ENCODE measurements around the gene LEAP2. TPM values are rescaled to one million over a fixed set of nuclear protein-coding genes. Genes with fewer than 3 reads are reported as not detected.

LEAP2 gene
- total RNA-seq, 1 donor from 2014 or later = 3.6 TPM

DNA sequence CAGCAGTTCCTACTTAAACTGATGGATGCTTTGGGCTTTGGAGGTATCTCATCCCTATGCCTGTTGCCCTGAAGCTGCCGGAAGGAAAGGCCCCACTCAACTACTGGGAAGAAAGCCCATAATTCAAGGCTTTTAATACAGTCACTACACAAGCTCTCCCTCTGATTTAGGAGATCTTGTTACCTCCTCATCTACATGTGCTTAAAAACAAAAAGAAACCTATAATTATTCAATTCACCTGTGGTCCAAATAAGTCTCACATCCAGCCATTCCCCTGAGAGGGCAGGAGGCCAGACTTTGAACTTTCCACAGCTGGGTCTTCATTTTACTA lies 715 bp upstream of the LEAP2 start:
- no peaks in the 10 kb centered on the region for H3K27me3 Mint-ChIP-seq (ENCODE audit: insufficient read depth, low read depth)
- no peaks in the 10 kb centered on the region for H3K9me3 Mint-ChIP-seq
- Histone ChIP-seq H3F3A (ENCODE audit: low read depth) (peaks cover 33% of the 10 kb centered on the region), H3K9ac (no peak overlapping the region), H3K4me1 (no peaks in the 10 kb centered on the region), H2AFZ (replicated peaks) (no peak overlapping the region), H3K36me3 (no peaks in the 10 kb centered on the region), H3K79me2 (ENCODE audit: low read depth) (peaks cover 5% of the 10 kb centered on the region), H4K20me1 (ENCODE audit: low read depth) (peaks cover 4% of the 10 kb centered on the region), H3K4me3 (no peak overlapping the region), H3K4me2 (no peak overlapping the region), H3K27ac (no peak overlapping the region), H3K9me3 (ENCODE audit: low read depth) (no peaks in the 10 kb centered on the region), H3K27me3 (no peaks in the 10 kb centered on the region)
- no peak for DNase-seq (ENCODE audit: low spot score)
- no peak overlapping the region for H3K27ac Mint-ChIP-seq
- no peak for TF ChIP-seq EZH2phosphoT487 (IDR thresholded peaks at IDR 0.05)
- no peak for TF ChIP-seq EZH2 (IDR thresholded peaks at IDR 0.05)
- TF ChIP-seq, protein P1, sequence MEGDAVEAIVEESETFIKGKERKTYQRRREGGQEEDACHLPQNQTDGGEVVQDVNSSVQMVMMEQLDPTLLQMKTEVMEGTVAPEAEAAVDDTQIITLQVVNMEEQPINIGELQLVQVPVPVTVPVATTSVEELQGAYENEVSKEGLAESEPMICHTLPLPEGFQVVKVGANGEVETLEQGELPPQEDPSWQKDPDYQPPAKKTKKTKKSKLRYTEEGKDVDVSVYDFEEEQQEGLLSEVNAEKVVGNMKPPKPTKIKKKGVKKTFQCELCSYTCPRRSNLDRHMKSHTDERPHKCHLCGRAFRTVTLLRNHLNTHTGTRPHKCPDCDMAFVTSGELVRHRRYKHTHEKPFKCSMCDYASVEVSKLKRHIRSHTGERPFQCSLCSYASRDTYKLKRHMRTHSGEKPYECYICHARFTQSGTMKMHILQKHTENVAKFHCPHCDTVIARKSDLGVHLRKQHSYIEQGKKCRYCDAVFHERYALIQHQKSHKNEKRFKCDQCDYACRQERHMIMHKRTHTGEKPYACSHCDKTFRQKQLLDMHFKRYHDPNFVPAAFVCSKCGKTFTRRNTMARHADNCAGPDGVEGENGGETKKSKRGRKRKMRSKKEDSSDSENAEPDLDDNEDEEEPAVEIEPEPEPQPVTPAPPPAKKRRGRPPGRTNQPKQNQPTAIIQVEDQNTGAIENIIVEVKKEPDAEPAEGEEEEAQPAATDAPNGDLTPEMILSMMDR (IDR thresholded peaks at IDR 0.05) = no peak
- peaks cover 2% of the 10 kb centered on the region for H3K4me1 Mint-ChIP-seq
- H3K4me3 Mint-ChIP-seq = no peak overlapping the region
- H3K36me3 Mint-ChIP-seq = peaks cover 12% of the 10 kb centered on the region

DNA sequence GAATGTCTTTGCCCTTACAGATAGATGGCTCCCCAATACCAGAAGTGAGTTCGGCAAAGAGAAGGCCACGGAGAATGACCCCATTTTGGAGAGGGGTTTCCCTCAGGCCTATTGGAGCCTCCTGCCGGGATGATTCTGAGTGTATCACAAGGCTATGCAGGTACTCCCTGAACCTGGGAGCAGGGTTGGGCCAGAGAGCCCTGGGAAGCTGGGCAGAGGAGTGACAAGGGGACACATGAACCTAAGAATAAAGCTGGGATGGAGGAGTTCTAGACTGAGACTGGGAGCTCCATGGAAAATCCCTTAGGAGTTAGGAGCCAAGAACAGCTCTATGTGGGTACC lies 433 bp downstream of the LEAP2 start:
- Mint-ChIP-seq H3K4me3 (no peak overlapping the region), H3K4me1 (no peaks in the 10 kb centered on the region), H3K36me3 (peaks cover 11% of the 10 kb centered on the region), H3K27me3 (ENCODE audit: insufficient read depth, low read depth) (no peaks in the 10 kb centered on the region), H3K9me3 (no peaks in the 10 kb centered on the region), H3K27ac (no peak overlapping the region)
- no peak for TF ChIP-seq EZH2phosphoT487 (IDR thresholded peaks at IDR 0.05)
- TF ChIP-seq, protein P1 (IDR thresholded peaks at IDR 0.05) = no peak
- no peak for TF ChIP-seq EZH2 (IDR thresholded peaks at IDR 0.05)
- H3K27me3 ChIP-seq = no peaks in the 10 kb centered on the region
- no peaks in the 10 kb centered on the region for H3K9me3 ChIP-seq (ENCODE audit: low read depth)
- H3K27ac ChIP-seq = no peak overlapping the region
- no peaks in the 10 kb centered on the region for H3K36me3 ChIP-seq
- no peak overlapping the region for H3K9ac ChIP-seq
- peaks cover 28% of the 10 kb centered on the region for H3F3A ChIP-seq (ENCODE audit: low read depth)
- no peak for DNase-seq (ENCODE audit: low spot score)
- no peak overlapping the region for H3K4me2 ChIP-seq
- H3K4me1 ChIP-seq = no peaks in the 10 kb centered on the region
- peaks cover 8% of the 10 kb centered on the region for H4K20me1 ChIP-seq (ENCODE audit: low read depth)
- no peaks in the 10 kb centered on the region for H3K79me2 ChIP-seq (ENCODE audit: low read depth)
- H2AFZ ChIP-seq (replicated peaks) = no peak overlapping the region
- H3K4me3 ChIP-seq = no peak overlapping the region

DNA sequence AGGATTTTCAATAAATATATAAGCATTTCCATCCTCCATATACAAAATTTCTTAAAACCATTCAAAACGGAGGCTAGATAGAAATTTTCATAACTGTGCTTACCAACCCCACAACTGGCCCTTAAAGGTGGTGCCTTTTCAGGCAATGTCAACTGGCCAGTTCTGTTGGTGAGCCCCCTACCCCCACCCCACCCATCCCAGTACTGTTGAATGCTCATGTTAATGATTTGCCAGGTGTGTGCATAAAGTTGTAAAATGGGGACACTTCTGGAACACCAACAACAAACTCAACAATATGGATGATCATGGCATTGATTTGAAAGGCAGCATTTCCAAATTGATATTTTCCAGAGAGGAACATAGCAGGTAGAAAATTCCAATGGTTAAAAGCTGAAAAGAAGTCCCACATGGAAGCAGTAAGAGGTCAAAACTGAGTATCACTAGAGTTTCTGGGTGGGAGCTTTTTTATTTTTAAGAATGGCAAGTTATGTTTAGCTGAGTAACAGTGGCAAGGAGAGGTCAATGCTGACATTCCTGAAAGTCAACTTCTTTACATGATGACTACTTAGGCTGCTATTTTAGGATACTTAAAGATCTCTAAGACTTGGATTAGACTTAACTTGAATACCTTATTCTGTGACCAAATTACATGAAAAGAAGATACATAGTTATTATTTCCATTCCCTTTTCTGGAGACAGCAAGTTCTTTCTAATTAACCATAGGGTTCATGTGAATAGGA lies 2.7 kb downstream of the LEAP2 start:
- Mint-ChIP-seq H3K4me3 (no peak overlapping the region), H3K27me3 (ENCODE audit: insufficient read depth, low read depth) (no peaks in the 10 kb centered on the region)
- peaks cover 26% of the 10 kb centered on the region for H3F3A ChIP-seq (ENCODE audit: low read depth)

More for the DNA sequence above, 2.7 kb downstream of the LEAP2 start:
- Histone ChIP-seq H3K9me3 (ENCODE audit: low read depth) (no peaks in the 10 kb centered on the region), H2AFZ (replicated peaks) (no peak overlapping the region), H3K9ac (no peak overlapping the region), H3K4me2 (no peak overlapping the region), H3K4me1 (no peaks in the 10 kb centered on the region), H4K20me1 (ENCODE audit: low read depth) (peaks cover 8% of the 10 kb centered on the region), H3K36me3 (peaks cover 15% of the 10 kb centered on the region), H3K27ac (no peak overlapping the region), H3K4me3 (no peak overlapping the region), H3K27me3 (no peaks in the 10 kb centered on the region), H3K79me2 (ENCODE audit: low read depth) (no peaks in the 10 kb centered on the region)
- DNase-seq (ENCODE audit: low spot score) = no peak
- TF ChIP-seq EZH2phosphoT487 (IDR thresholded peaks at IDR 0.05) = no peak
- TF ChIP-seq EZH2 (IDR thresholded peaks at IDR 0.05) = no peak
- TF ChIP-seq, protein P1 (IDR thresholded peaks at IDR 0.05) = no peak
- Mint-ChIP-seq H3K4me1 (no peaks in the 10 kb centered on the region), H3K36me3 (peaks cover 9% of the 10 kb centered on the region), H3K27ac (no peak overlapping the region), H3K9me3 (no peaks in the 10 kb centered on the region)
